GM12878 (cell line): ENCODE data around the gene VPS8. TPM values are rescaled to one million over a fixed set of nuclear protein-coding genes. Genes with fewer than 3 reads are reported as not detected.

ENCODE experiments used
- ATAC-seq: fragments of 200-7000 bp; cut with Tn5 transposase; 3 replicates; pipeline ENCODE4 v1.9.1; 2020; ENCODE audit warnings: mild to moderate bottlenecking, moderate library complexity
- BruUV-seq: library from RNA; stranded (reverse); fragments of 400-500 nt; replicated peaks from 2 replicates; lab custom pipeline; 2021; lab: Mats Ljungman, UMichigan
- CTCF ChIA-PET: fragments of 300-600 bp; sonication (Branson Sonifier 250); formaldehyde crosslinking; extraction: SDS; loops from one replicate; lab custom pipeline; 2021; ENCODE audit warnings: inconsistent platforms; lab: Yijun Ruan, JAX
- POLR2A ChIA-PET: fragments of 350-600 bp; formaldehyde crosslinking; extraction: SDS; loops from one replicate; lab custom pipeline; 2021; ENCODE audit warnings: inconsistent platforms; lab: Charles Lee
- RAD21 ChIA-PET: fragments of 300-600 bp; sonication (Branson Sonifier 250); formaldehyde crosslinking; loops from one replicate; lab custom pipeline; 2023; ENCODE audit warnings: antibody characterized with exemption; ENCODE audit not compliant: unreplicated experiment; lab: Charles Lee
- SMC1A ChIA-PET: fragments of 300-600 bp; sonication (Branson Sonifier 250); formaldehyde crosslinking; loops from one replicate; lab custom pipeline; 2023; ENCODE audit not compliant: unreplicated experiment, uncharacterized antibody; lab: Charles Lee
- DNase-seq: peaks from one replicate; pipeline ENCODE4 v3.0.0-alpha.2; 2011; ENCODE audit warnings: low read depth, low spot score
- FAIRE-seq: peaks from 3 replicates; lab custom pipeline; 2011; peaks lifted over from hg19 to GRCh38; lab: Jason Lieb, UNC
- H2AFZ ChIP-seq: 2 replicates; pipeline ENCODE4 v1.6.0; 2011; ENCODE audit warnings: low read depth, low read length, control low read depth; ENCODE audit not compliant: control insufficient read depth
- H3K27ac ChIP-seq: 2 replicates; pipeline ENCODE4 v1.5.1; 2011; ENCODE audit warnings: control low read depth; ENCODE audit not compliant: control insufficient read depth, insufficient read depth
- H3K27me3 ChIP-seq, 2 experiments: replicated peaks in 1 of 2; 2 replicates each; pipeline versions ENCODE4 v1.6.0 to v1.6.1; 2011; ENCODE audit warnings: low read length in 1 of 2; ENCODE audit not compliant: control insufficient read depth in 2 of 2, insufficient read depth in 2 of 2
- H3K36me3 ChIP-seq, 2 experiments: 2 replicates each; pipeline ENCODE4 v1.5.1; 2011; ENCODE audit warnings: low read length in 1 of 2; ENCODE audit not compliant: control insufficient read depth in 2 of 2, insufficient read depth in 2 of 2
- H3K4me1 ChIP-seq: 2 replicates; pipeline ENCODE4 v1.6.1; 2011; ENCODE audit warnings: mild to moderate bottlenecking, low read length, moderate library complexity, mixed read lengths; ENCODE audit not compliant: control insufficient read depth, insufficient read depth
- H3K4me2 ChIP-seq: 2 replicates; pipeline ENCODE4 v1.6.0; 2011; ENCODE audit warnings: control low read depth; ENCODE audit not compliant: control insufficient read depth, insufficient read depth
- H3K4me3 ChIP-seq: fragments of 200-600 bp; sonication (generic); 2 replicates; pipeline ENCODE4 v1.5.1; 2016
- H3K79me2 ChIP-seq: 2 replicates; pipeline ENCODE4 v1.6.0; 2011; ENCODE audit warnings: low read length; ENCODE audit not compliant: control insufficient read depth, insufficient read depth
- H3K9ac ChIP-seq: 2 replicates; pipeline ENCODE4 v1.8.0; 2011; ENCODE audit warnings: low read length, control low read depth, mixed read lengths; ENCODE audit not compliant: control insufficient read depth, insufficient read depth
- H3K9me3 ChIP-seq: replicated peaks from 3 replicates; pipeline ENCODE4 v1.5.1; 2011; ENCODE audit warnings: mild to moderate bottlenecking, low read length; ENCODE audit not compliant: control insufficient read depth, insufficient read depth
- H4K20me1 ChIP-seq: 2 replicates; pipeline ENCODE4 v1.6.0; 2011; ENCODE audit not compliant: control insufficient read depth, insufficient read depth
- ATF2 ChIP-seq: IDR thresholded peaks from 2 replicates; pipeline ENCODE4 v1.6.1; 2012; ENCODE audit warnings: low read length, inconsistent platforms
- BACH1 ChIP-seq: fragments of 450-650 bp; IDR thresholded peaks from 2 replicates; pipeline ENCODE4 v1.6.1; 2017; ENCODE audit warnings: mild to moderate bottlenecking, borderline replicate concordance
- CREB1 ChIP-seq: IDR thresholded peaks from 2 replicates; pipeline ENCODE4 v1.6.1; 2012; ENCODE audit warnings: low read depth, mild to moderate bottlenecking, inconsistent platforms
- EZH2 ChIP-seq: IDR thresholded peaks from 2 replicates; pipeline ENCODE4 v1.6.1; 2012; ENCODE audit warnings: low read depth, mild to moderate bottlenecking, control low read depth, inconsistent platforms, low read length, borderline replicate concordance; ENCODE audit not compliant: control insufficient read depth
- HCFC1 ChIP-seq: fragments of 150-350 bp; IDR thresholded peaks from 2 replicates; pipeline ENCODE4 v1.6.1; 2014; ENCODE audit warnings: low read length
- HSF1 ChIP-seq: fragments of 150-350 bp; IDR thresholded peaks from 2 replicates; pipeline ENCODE4 v1.6.1; 2014; ENCODE audit warnings: mild to moderate bottlenecking, low read depth, low read length
- KLF5 ChIP-seq: fragments of 450-650 bp; IDR thresholded peaks from 2 replicates; pipeline ENCODE4 v1.6.1; 2014; ENCODE audit warnings: mild to moderate bottlenecking; ENCODE audit not compliant: partially characterized antibody
- MXI1 ChIP-seq: fragments of 150-350 bp; IDR thresholded peaks from 2 replicates; pipeline ENCODE4 v1.6.1; 2011; ENCODE audit warnings: low read depth, mild to moderate bottlenecking, inconsistent platforms, low read length, improper control_type of control experiment
- RELB ChIP-seq: fragments of 450-650 bp; IDR thresholded peaks from 2 replicates; pipeline ENCODE4 v1.6.1; 2017; ENCODE audit warnings: low read depth, mild to moderate bottlenecking, moderate library complexity
- RUNX3 ChIP-seq: IDR thresholded peaks from 2 replicates; pipeline ENCODE4 v1.6.1; 2012; ENCODE audit warnings: low read length, inconsistent platforms
- SPI1 ChIP-seq: IDR thresholded peaks from 2 replicates; pipeline ENCODE4 v1.6.1; 2011; ENCODE audit warnings: low read depth, mild to moderate bottlenecking, low read length, moderate library complexity, borderline replicate concordance; ENCODE audit not compliant: insufficient read depth
- WRNIP1 ChIP-seq: IDR thresholded peaks from 2 replicates; pipeline ENCODE4 v1.6.1; 2011; ENCODE audit warnings: low read depth, low read length, improper control_type of control experiment, borderline replicate concordance
- ZBTB4 ChIP-seq: fragments of 450-650 bp; formaldehyde crosslinking; IDR thresholded peaks from 2 replicates; pipeline ENCODE4 v1.4.0; 2022; ENCODE audit warnings: mild to moderate bottlenecking, moderate library complexity
- WGBS: methylation state at CpG from one replicate; pipeline ENCODE4 v1.1.6; 2016; ENCODE audit warnings: low lambda C conversion rate; ENCODE audit not compliant: insufficient replicate concordance, insufficient coverage; ENCODE audit errors: missing lambda C conversion rate; 5-methylcytosine and 5-hydroxymethylcytosine counted together
- in situ Hi-C: fragments of 300-500 bp; cut with MboI; formaldehyde crosslinking; loops from 9 replicates; pipeline ENCODE4 v1.14.3; 2018; ENCODE audit warnings: mixed read lengths
- intact Hi-C: fragments of 100-400 bp; cut with micrococcal nuclease; formaldehyde crosslinking; loops from one replicate; pipeline ENCODE4 v1.14.2; 2022; ENCODE audit not compliant: unreplicated experiment
- polyA plus RNA-seq, 11 experiments: library from polyadenylated mRNA; depleted of rRNA in 4 of 11; unstranded in 6 of 11; stranded (reverse) in 5 of 11; fragments of >200 nt; fragmentation: Nextera tagmentation in 4 of 11; fragmentation: Illumina TruSeq in 1 of 11; extraction: Ambion mirVana in 4 of 11; extraction: Trizol in 1 of 11; gene quantifications; 1 replicate in 1 of 11; 2 replicates in 10 of 11; pipeline versions ENCODE4 v1.2.1 to v1.2.3, GENCODE V29; 2011 to 2016; ENCODE audit warnings: inconsistent platforms in 2 of 11, missing spikeins in 2 of 11, low read depth in 1 of 11
- total RNA-seq, 4 experiments: library from RNA; depleted of rRNA in 3 of 4; stranded (reverse); fragments of >200 nt in 3 of 4; fragmentation: Illumina TruSeq in 1 of 4; extraction: Trizol in 1 of 4; gene quantifications; 2 replicates each; pipeline versions ENCODE4 v1.2.1 to v1.2.3, GENCODE V29; 2013 to 2021

The VPS8 gene
- total and polyA plus RNA-seq, 10 of the 15 experiments (the other 5 are each of a cell fraction or from before 2014, with no cell fraction given) = 8.9 to 34.7 (median 20.9) TPM

GRCh38 chr3:185037801-185038200, 225.8 kb downstream of the VPS8 start:
- intact Hi-C loops = no loop called here
- H3K27ac ChIP-seq = no peak overlapping the region
- no peaks in the 10 kb centered on the region for H4K20me1 ChIP-seq
- no peaks in the 10 kb centered on the region for H3K36me3 ChIP-seq
- H3K4me1 ChIP-seq = no peaks in the 10 kb centered on the region
- WGBS = 95% methylated on average over 1 of the region's 1 CpG
- CTCF ChIA-PET = interaction anchor here (0.8 to 1.2 kb wide), 2 partner anchors 41 to 71 kb away, joined by 3 read pairs; no protein-coding TSS in a partner anchor
- no peak overlapping the region for H3K4me3 ChIP-seq
- in situ Hi-C loops = no loop called here
- SMC1A ChIA-PET = no interaction called here
- H2AFZ ChIP-seq = no peak overlapping the region
- H3K9me3 ChIP-seq = no peaks in the 10 kb centered on the region; the same call in 2 of the 3 replicates
- no peak overlapping the region for H3K9ac ChIP-seq
- no TSS peak for BruUV-seq
- RAD21 ChIA-PET = no interaction called here
- H3K79me2 ChIP-seq = no peaks in the 10 kb centered on the region
- no peaks in the 10 kb centered on the region for H3K27me3 ChIP-seq
- no peak for FAIRE-seq
- TF ChIP-seq ATF2 (no peak), BACH1 (no peak), CREB1 (no peak), SPI1 (no peak), HCFC1 (no peak), HSF1 (no peak), ZBTB4 (CRISPR knock-in tag) (no peak), EZH2 (no peak), RUNX3 (no peak), MXI1 (no peak), RELB (no peak), WRNIP1 (no peak), KLF5 (no peak)
- POLR2A ChIA-PET = no interaction called here
- no peak overlapping the region for H3K4me2 ChIP-seq
- ATAC-seq = no peak
- DNase-seq = no peak
